ELF-1 (cell line): ENCODE measurements around the gene ARHGAP15.

Experiments
- DNase-seq: peaks from one replicate; pipeline ENCODE4 v3.0.0-alpha.2; 2016; ENCODE audit warnings: low read depth, low spot score

ARHGAP15 gene

GRCh38 chr2:143480601-143481236 is 351.5 kb downstream of the ARHGAP15 start:
- DNase-seq = no peak

- no peak for DNase-seq
Observed at GRCh38 chr2:143481237-143481623, 352.0 kb downstream of the ARHGAP15 start.

- peak; percentile 5 for DNase-seq
Observed at GRCh38 chr2:143481733-143482132, 352.5 kb downstream of the ARHGAP15 start.

- DNase-seq = no peak
Observed at GRCh38 chr2:143482316-143482715, 353.1 kb downstream of the ARHGAP15 start.

GRCh38 chr2:143482771-143483170 is 353.6 kb downstream of the ARHGAP15 start:
- no peak for DNase-seq

- DNase-seq = no peak
Observed at GRCh38 chr2:143486976-143487375, 357.8 kb downstream of the ARHGAP15 start.

- no peak for DNase-seq
Observed at GRCh38 chr2:143489145-143489544, 359.9 kb downstream of the ARHGAP15 start.

GRCh38 chr2:143491131-143491530 is 361.9 kb downstream of the ARHGAP15 start:
- DNase-seq = no peak

GRCh38 chr2:143493339-143493738 is 364.1 kb downstream of the ARHGAP15 start:
- no peak for DNase-seq

- DNase-seq = no peak
Observed at GRCh38 chr2:143497726-143498125, 368.5 kb downstream of the ARHGAP15 start.

GRCh38 chr2:143498496-143498895 is 369.3 kb downstream of the ARHGAP15 start:
- DNase-seq = no peak

GRCh38 chr2:143499061-143499460 is 369.8 kb downstream of the ARHGAP15 start:
- no peak for DNase-seq

- no peak for DNase-seq
Observed at GRCh38 chr2:143501106-143501676, 372.0 kb downstream of the ARHGAP15 start.

GRCh38 chr2:143503280-143503679 is 374.1 kb downstream of the ARHGAP15 start:
- DNase-seq = no peak

- DNase-seq = no peak
Observed at GRCh38 chr2:143504397-143504796, 375.2 kb downstream of the ARHGAP15 start.

- no peak for DNase-seq
Observed at GRCh38 chr2:143505542-143505941, 376.3 kb downstream of the ARHGAP15 start.

- peak; percentile 80 for DNase-seq
Observed at GRCh38 chr2:143513081-143513480, 383.9 kb downstream of the ARHGAP15 start.

- no peak for DNase-seq
Observed at GRCh38 chr2:143514413-143514812, 385.2 kb downstream of the ARHGAP15 start.

- no peak for DNase-seq
Observed at GRCh38 chr2:143515318-143515717, 386.1 kb downstream of the ARHGAP15 start.

- no peak for DNase-seq
Observed at GRCh38 chr2:143519521-143519920, 390.3 kb downstream of the ARHGAP15 start.

- no peak for DNase-seq
Observed at GRCh38 chr2:143521396-143521795, 392.2 kb downstream of the ARHGAP15 start.

GRCh38 chr2:143522699-143523098 is 393.5 kb downstream of the ARHGAP15 start:
- DNase-seq = no peak

GRCh38 chr2:143524119-143524553 is 394.9 kb downstream of the ARHGAP15 start:
- no peak for DNase-seq
